ENCODE data around the gene NOSIP.
A peak's percentile ranks its signal among the peaks of the same experiment; 100 is the strongest.
"Not testable (repeated sequence)": the region's sequence is repeated elsewhere in the genome, so short reads cannot be mapped to it uniquely, and the experiment has no call there.

Gene NOSIP, protein sequence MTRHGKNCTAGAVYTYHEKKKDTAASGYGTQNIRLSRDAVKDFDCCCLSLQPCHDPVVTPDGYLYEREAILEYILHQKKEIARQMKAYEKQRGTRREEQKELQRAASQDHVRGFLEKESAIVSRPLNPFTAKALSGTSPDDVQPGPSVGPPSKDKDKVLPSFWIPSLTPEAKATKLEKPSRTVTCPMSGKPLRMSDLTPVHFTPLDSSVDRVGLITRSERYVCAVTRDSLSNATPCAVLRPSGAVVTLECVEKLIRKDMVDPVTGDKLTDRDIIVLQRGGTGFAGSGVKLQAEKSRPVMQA

GRCh38 chr19:49580264-49581006, at the start of gene NOSIP:
NOSIP (minus strand) TSS chr19:49580556; CDS start chr19:49560691, 19,865 bp downstream.
- peak; percentile 97 for DNase-seq

DNA sequence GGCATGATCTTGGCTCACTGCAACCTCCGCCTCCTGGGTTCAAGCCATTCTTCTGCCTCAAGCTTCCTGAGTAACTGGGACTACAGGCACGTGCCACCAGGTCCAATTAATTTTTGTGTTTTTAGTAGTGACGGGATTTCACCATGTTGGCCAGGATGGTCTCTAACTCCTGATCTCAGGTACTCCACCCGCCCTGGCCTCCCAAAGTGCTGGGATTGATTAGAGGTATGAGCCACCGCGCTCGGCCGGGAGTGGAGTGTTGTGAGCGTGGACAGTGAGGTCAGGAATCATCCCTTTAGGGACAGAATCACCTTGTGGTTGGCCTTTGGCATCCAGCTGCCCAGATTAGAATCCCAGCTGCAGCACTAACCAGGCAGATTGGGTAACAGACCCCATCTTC, 49.3 kb upstream of the NOSIP start:
- no peak for DNase-seq

GRCh38 chr19:49626226-49626625, 45.9 kb upstream of the NOSIP start:
- DNase-seq, result no peak

- no peak for DNase-seq
Observed at GRCh38 chr19:49624967-49625910, 44.9 kb upstream of the NOSIP start.

GRCh38 chr19:49617860-49618259, 37.5 kb upstream of the NOSIP start:
- DNase-seq, result not testable (repeated sequence)

DNA sequence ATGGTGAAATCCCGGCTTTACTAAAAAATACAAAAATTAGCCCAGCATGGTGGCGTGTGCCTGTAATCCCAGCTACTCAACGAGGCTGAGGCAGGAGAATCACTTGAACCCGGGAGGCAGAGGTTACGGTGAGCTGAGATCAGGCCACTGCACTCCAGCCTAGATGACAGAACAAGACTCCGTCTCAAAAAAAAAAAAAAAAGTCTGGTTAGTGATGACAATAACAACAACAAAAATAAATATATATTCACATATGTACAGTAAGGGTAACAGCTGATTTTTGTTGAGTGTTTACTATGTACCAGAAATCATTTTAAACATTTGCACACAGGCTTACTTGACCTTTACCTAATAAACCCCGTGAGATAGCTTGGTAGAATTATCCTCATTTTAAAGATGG, 36.6 kb upstream of the NOSIP start:
- no peak for DNase-seq

DNA sequence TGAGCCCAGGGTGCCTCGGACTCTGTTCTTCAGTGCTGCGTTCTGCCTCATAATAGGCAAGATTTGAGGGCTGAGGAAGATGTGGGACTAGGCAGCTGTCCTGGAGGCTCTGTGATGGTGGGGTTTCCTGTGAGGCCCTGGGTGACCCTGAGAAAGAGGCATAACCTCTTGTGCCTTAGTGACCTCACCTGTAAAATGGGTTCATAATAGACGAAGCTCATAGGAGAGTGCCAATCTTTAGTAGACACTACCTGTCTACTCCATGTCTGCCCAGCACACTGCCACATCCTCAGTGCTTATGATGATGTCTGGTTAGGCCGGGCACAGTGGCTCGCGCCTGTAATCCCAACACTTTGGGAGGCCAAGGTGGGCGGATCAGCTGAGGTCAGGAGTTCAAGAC, 36.2 kb upstream of the NOSIP start:
- DNase-seq, result no peak

- DNase-seq, result no peak
Observed at GRCh38 chr19:49615861-49616260, 35.5 kb upstream of the NOSIP start.

- DNase-seq, result no peak
Observed at GRCh38 chr19:49614096-49614833, 33.9 kb upstream of the NOSIP start.

GRCh38 chr19:49613374-49613773, 33.0 kb upstream of the NOSIP start:
- no peak for DNase-seq

GRCh38 chr19:49609499-49610092, 29.2 kb upstream of the NOSIP start:
- no peak for DNase-seq

GRCh38 chr19:49605605-49606004, 25.2 kb upstream of the NOSIP start:
- no peak for DNase-seq

DNA sequence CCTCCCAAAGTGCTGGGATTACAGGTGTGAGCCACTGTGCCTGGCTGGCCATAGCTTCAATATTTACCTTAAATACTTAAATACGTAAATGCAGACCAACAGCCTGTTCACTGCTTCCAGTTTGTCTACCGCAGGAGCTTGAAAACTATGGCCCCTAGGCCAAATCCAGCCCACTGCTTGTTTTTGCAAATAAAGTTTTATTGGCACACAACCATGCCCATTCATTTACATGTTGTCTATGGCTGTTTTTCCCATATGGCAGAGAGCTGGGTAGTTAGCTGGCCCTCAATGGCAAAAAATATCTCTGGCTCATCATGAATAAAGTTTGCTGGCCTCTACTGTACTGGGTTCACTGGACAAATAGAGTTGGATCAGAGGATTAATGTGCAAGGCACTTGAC, 22.4 kb upstream of the NOSIP start:
- no peak for DNase-seq

DNA sequence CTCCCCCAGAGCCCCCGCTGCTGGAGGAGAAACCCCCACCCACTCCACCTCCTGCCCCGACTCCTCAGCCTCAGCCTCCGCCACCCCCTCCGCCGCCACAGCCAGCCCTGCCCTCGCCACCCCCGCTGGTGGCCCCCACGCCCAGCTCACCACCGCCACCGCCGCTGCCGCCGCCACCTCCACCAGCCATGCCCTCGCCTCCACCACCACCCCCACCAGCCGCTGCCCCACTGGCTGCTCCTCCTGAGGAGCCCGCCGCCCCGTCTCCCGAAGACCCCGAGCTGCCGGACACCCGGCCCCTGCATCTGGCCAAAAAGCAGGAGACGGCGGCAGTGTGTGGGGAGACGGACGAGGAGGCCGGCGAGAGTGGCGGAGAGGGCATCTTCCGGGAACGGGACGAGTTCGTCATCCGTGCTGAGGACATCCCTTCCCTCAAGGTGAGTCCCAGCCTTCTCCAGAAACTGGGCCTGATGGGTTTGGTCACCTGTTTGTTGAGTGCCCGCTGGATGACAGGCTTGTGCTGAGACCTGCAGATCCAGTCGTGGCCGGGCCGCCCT, 21.2 kb upstream of the NOSIP start:
- DNase-seq, result no peak

DNA sequence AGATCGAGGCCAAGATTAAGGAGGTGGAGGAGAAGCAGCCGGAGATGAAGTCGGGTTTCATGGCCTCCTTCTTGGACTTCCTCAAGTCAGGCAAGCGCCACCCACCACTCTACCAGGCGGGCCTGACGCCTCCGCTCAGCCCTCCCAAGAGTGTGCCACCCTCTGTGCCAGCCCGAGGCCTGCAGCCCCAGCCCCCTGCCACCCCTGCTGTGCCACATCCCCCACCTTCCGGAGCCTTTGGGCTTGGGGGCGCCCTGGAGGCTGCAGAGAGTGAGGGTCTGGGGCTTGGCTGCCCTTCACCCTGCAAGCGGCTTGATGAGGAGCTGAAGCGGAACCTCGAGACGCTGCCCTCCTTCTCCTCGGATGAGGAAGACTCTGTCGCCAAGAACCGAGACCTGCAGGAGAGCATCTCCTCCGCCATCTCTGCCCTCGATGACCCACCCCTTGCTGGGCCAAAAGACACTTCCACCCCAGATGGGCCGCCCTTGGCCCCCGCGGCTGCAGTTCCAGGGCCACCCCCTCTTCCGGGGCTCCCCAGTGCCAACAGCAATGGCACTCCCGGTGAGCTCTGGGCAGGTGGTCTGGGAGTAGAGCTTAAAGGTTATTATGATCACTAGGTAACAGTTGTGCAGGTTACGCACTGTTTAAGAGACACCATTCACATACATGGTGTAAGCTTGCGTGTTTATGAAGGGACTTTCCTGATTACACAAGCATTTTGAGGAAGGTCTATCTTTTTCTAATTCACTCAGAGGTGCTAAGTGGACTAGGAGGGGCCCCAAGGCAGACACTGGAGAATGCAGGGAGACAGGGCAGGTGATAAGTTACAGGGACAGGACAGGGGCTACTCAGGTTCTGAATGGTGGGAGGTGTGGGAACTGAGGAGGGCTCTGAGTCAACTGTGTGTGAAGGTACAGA, 19.3 kb upstream of the NOSIP start:
- no peak for DNase-seq

DNA sequence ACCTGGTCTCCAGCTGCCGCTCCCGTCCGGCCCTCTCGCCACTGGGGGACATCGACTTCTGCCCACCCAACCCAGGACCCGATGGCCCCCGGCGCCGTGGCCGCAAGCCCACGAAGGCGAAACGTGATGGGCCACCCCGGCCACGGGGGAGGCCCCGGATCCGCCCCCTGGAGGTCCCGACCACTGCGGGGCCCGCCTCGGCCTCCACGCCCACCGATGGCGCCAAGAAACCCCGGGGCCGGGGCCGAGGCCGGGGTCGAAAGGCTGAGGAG, 17.3 kb upstream of the NOSIP start:
- no peak for DNase-seq

- no peak for DNase-seq
Observed at GRCh38 chr19:49596954-49597702, 16.8 kb upstream of the NOSIP start.

- DNase-seq, result no peak
Observed at GRCh38 chr19:49596407-49596806, 16.1 kb upstream of the NOSIP start.

DNA sequence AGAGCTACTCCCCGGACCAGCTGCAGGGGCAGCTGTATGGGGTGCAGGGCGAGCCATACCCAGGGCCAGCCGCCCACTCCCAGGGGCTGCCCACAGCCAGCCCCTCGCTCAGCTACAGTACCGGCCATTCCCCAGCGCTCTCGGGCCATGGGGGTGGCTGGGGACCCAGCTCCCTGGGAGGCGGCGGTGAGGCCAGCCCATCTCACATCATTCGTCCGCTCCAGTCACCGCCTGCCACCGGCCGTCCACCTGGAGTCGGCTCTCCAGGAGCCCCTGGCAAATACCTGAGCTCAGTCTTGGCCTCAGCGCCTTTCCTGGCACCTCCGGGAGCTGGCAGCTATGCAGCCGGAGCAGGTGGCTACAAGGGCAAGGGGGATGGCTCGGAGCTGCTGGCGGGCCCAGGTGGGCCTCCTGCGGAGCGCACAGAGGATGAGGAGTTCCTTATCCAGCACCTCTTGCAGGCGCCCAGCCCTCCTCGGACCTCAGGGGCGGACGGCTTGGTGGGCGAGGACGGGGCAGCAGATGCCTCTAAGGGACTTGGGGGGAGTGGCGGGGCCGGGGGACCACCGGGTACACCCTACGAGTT, 15.6 kb upstream of the NOSIP start:
- no peak for DNase-seq

Data from CD4-positive, alpha-beta T cell treated with Interleukin-6 for 4 hours (primary cell).